ACC112 (cell line): ENCODE data around the gene JUN.
"Not testable (repeated sequence)": the region's sequence is repeated elsewhere in the genome, so short reads cannot be mapped to it uniquely, and the experiment has no call there.

Experiments used
- H2AFZ ChIP-seq: fragments of 200-600 bp; sonication (generic); one replicate; pipeline ENCODE4 v1.6.0; 2017; ENCODE audit warnings: antibody characterized with exemption, low read length; ENCODE audit not compliant: unreplicated experiment
- H3K27ac ChIP-seq: fragments of 200-600 bp; sonication (generic); 2 replicates; pipeline ENCODE4 v1.5.1; 2014; ENCODE audit warnings: low read depth, mild to moderate bottlenecking, antibody characterized with exemption, low read length, moderate library complexity
- H3K27me3 ChIP-seq: fragments of 200-600 bp; sonication (generic); 2 replicates; pipeline ENCODE4 v1.6.1; 2014; ENCODE audit warnings: mild to moderate bottlenecking, antibody characterized with exemption, low read length, moderate library complexity, mixed read lengths; ENCODE audit not compliant: insufficient read depth
- H3K36me3 ChIP-seq: fragments of 200-600 bp; sonication (generic); 2 replicates; pipeline ENCODE4 v1.6.1; 2016; ENCODE audit warnings: mild to moderate bottlenecking, antibody characterized with exemption, low read length, moderate library complexity, mixed read lengths; ENCODE audit not compliant: insufficient read depth
- H3K4me1 ChIP-seq: fragments of 200-600 bp; sonication (generic); one replicate; pipeline ENCODE4 v1.6.1; 2016; ENCODE audit warnings: low read length, mixed read lengths; ENCODE audit not compliant: insufficient read depth, unreplicated experiment, control insufficient read depth
- H3K4me3 ChIP-seq: fragments of 200-600 bp; sonication (generic); 2 replicates; pipeline ENCODE4 v1.5.1; 2014; ENCODE audit warnings: mild to moderate bottlenecking, low read depth, low read length
- H3K79me2 ChIP-seq: fragments of 200-600 bp; sonication (generic); one replicate; pipeline ENCODE4 v1.6.0; 2016; ENCODE audit warnings: low read length; ENCODE audit not compliant: control insufficient read depth, unreplicated experiment, insufficient read depth

The JUN gene

DNA sequence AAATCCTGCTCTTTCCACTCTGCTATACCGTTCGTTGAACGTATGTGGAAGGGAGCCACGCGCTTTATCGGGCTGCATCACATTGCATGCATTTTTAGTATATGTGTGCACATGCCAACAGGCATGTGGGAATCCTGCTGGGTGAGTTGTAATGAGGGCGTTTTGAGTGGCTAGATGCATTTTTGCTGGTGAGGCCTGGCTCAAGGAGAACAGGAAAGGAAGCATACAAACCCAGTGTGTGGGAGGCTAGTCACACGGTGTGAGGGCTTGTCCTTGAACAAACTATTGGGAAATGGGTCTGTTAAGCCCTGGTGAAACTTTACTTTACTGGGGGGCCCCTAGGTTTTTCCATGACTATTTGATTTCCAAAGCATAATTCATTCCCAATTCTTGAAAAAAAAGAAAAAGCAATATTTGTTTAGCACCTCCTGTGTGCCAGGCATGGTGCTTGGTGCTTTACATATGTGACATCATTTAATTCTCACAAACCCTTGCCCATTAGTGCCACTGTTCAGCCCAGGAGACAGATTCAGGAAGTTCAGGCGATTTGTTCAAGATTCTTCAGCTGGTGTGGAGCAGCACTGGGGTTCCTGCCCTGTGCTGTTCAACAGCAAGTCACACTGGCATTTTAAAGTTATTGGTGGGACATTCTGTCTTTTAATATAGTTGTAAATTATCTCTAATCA is 25.6 kb upstream of the JUN start:
- peak overlapping the region; percentile 53 for H3K27ac ChIP-seq
- peak overlapping the region; percentile 26 for H2AFZ ChIP-seq
- no peaks in the 10 kb centered on the region for H3K36me3 ChIP-seq
- no peak overlapping the region for H3K4me3 ChIP-seq
- no peaks in the 10 kb centered on the region for H3K79me2 ChIP-seq
- H3K27me3 ChIP-seq: no peaks in the 10 kb centered on the region
- H3K4me1 ChIP-seq: peaks cover 20% of the 10 kb centered on the region

DNA sequence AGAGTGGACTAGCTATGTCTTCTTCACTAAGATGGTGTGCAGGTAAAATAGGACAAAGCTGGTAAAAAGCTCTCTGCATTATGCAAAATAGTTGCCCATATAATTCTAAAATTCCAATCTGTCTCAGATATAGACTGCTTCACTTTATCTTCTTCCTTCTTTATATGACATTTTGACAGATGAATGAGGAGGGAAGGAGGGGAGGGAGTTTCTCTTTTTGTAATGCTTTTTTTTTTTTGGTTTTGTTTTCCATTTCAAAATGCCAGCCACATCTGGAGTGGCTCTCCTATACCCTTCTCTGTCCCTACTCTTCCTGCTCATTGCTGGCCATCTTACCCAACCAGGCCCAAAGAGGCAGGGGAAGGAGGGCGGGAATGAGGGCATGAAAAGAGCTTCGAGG is 24.2 kb upstream of the JUN start:
- Histone ChIP-seq H3K27ac (no peak overlapping the region), H3K79me2 (no peaks in the 10 kb centered on the region), H3K4me1 (peaks cover 12% of the 10 kb centered on the region), H2AFZ (no peak overlapping the region), H3K4me3 (no peak overlapping the region), H3K36me3 (no peaks in the 10 kb centered on the region), H3K27me3 (no peaks in the 10 kb centered on the region)

- Histone ChIP-seq H2AFZ (no peak overlapping the region), H3K79me2 (no peaks in the 10 kb centered on the region), H3K4me3 (no peak overlapping the region), H3K27me3 (no peaks in the 10 kb centered on the region), H3K27ac (no peak overlapping the region), H3K36me3 (no peaks in the 10 kb centered on the region), H3K4me1 (peaks cover 12% of the 10 kb centered on the region)
Observed at GRCh38 chr1:58805716-58806571, 22.1 kb upstream of the JUN start.

- H3K36me3 ChIP-seq: no peaks in the 10 kb centered on the region
- H2AFZ ChIP-seq: no peak overlapping the region
- H3K27me3 ChIP-seq: no peaks in the 10 kb centered on the region
- no peak overlapping the region for H3K27ac ChIP-seq
- peaks cover 12% of the 10 kb centered on the region for H3K4me1 ChIP-seq
- no peaks in the 10 kb centered on the region for H3K79me2 ChIP-seq
- no peak overlapping the region for H3K4me3 ChIP-seq
Observed at GRCh38 chr1:58804853-58805565, 21.2 kb upstream of the JUN start.

DNA sequence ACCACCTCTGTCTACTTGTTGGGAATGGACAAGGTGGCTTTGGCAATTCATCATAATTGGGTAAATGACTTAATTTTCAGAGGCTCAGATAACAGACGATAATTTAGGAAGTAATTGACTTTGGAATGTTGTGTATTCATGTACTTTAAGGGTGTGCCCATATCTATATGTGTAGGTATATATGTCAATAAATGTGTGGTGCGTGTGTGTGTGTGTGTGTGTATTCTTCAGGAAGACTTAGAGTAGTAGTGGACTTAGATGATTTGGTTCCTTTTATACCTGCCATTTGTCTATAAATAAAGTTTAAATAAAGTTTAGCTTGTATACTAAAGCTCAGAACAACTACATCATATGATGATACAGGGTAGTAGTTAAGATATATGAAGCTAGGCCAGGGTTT is 20.0 kb upstream of the JUN start:
- Histone ChIP-seq H3K4me1 (peaks cover under 1% of the 10 kb centered on the region), H3K79me2 (no peaks in the 10 kb centered on the region), H3K27ac (no peak overlapping the region), H2AFZ (no peak overlapping the region), H3K36me3 (no peaks in the 10 kb centered on the region), H3K4me3 (no peak overlapping the region), H3K27me3 (no peaks in the 10 kb centered on the region)

DNA sequence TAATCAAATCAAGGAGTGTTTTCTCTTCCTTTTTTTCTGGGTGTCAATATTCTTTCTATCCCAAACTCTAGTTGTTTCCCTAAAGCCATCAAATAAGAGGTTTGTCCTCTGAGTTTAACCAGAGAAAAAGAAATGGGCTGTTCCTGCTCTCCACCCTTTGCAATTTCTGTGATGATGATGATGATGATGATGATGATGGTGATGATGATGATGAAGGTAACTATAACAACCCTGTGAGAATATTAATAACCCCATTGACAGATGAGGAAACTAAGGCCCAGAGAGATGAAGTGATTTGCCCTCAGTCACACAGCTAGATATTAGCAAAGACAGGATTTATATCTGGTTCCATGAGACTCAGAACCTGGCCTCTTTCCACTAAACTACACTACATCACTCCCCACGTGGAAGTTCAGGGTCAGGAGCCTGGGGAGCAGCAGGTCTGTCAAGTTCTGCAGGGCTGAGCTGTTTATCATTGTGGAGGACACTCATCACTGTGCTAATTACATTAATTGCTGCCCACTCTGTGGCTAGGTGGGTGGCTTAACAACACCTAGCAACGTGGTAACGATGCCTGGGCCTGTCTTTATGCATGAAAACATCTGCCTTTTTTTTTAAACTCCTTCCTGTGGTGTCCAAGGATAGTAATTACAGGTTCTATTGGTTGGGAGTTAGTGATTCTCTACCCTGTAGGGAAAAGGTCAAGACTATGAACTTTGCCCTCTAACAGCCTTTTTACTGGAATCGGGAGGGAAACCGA is 19.0 kb upstream of the JUN start:
- Histone ChIP-seq H3K27me3 (no peaks in the 10 kb centered on the region), H3K27ac (no peak overlapping the region), H3K4me1 (no peaks in the 10 kb centered on the region), H3K36me3 (no peaks in the 10 kb centered on the region), H2AFZ (no peak overlapping the region), H3K4me3 (no peak overlapping the region), H3K79me2 (no peaks in the 10 kb centered on the region)

- not testable (repeated sequence) for H3K79me2 ChIP-seq, H3K27me3 ChIP-seq, H2AFZ ChIP-seq, H3K36me3 ChIP-seq, H3K4me1 ChIP-seq, H3K27ac ChIP-seq, H3K4me3 ChIP-seq
Observed at GRCh38 chr1:58801286-58801685, 17.4 kb upstream of the JUN start.

DNA sequence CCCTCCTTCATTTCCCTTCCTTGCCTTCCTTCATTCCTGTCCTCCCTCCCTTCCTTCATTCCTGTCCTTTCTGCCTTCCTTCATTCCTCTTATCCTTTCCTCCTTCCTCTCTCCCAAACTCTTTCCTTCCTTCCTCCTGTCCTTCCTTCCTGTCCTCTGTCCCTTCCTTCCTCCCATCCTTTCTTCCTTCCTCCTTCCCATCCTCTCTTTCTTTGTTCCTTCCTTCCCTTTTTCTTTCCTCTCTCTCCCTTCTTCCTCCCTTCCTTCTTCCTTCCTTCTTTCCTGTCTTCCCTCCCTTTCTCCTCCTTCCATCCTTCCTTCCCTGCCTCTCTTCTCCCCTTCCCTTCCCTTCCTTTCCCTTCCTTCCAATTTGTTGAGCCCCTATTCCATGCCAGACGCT is 15.8 kb upstream of the JUN start:
- Histone ChIP-seq H3K27me3 (no peaks in the 10 kb centered on the region), H3K79me2 (no peaks in the 10 kb centered on the region), H3K4me1 (no peaks in the 10 kb centered on the region), H3K27ac (no peak overlapping the region), H3K36me3 (no peaks in the 10 kb centered on the region), H3K4me3 (no peak overlapping the region), H2AFZ (no peak overlapping the region)

DNA sequence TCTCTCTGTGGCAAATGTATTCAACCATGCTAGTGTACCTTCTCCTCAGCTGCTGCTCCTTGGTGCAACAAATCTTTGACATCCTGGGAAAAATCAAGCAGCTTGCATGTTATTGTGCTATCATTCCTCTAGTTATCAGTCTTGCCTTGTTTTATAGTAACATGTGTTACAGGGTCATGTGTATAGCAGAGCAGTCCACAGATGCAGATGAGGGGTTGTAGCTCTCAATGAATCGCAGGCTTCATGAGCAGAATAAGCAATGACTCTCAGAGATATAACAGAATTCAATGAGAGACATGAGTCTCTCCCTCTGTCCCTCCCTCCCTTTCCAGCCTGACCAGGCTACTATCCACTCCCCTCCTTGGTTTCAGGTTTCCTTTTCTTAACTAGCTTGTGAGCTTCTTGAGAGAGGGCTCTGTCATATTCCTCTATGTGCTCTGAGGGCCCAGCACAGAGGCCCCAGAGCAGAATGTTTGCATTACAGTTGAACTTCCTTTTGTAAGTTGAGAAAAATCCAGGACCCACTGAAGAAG is 15.1 kb upstream of the JUN start:
- no peaks in the 10 kb centered on the region for H3K36me3 ChIP-seq
- no peak overlapping the region for H3K27ac ChIP-seq
- no peaks in the 10 kb centered on the region for H3K79me2 ChIP-seq
- no peaks in the 10 kb centered on the region for H3K4me1 ChIP-seq
- no peak overlapping the region for H2AFZ ChIP-seq
- no peaks in the 10 kb centered on the region for H3K27me3 ChIP-seq
- H3K4me3 ChIP-seq: no peak overlapping the region

- H2AFZ ChIP-seq: no peak overlapping the region
- H3K4me3 ChIP-seq: no peak overlapping the region
- H3K79me2 ChIP-seq: no peaks in the 10 kb centered on the region
- H3K4me1 ChIP-seq: no peaks in the 10 kb centered on the region
- no peaks in the 10 kb centered on the region for H3K36me3 ChIP-seq
- H3K27ac ChIP-seq: no peak overlapping the region
- no peaks in the 10 kb centered on the region for H3K27me3 ChIP-seq
Observed at GRCh38 chr1:58796416-58796815, 12.6 kb upstream of the JUN start.
